Anterior cingulate cortex (tissue), 58 donors: Measurements from ENCODE around the gene RUSC2.
"Not testable (repeated sequence)": the region's sequence is repeated elsewhere in the genome, so short reads cannot be mapped to it uniquely, and the experiment has no call there.

ENCODE experiments used
- DNase-seq, 58 donors: peaks; one replicate each; lab custom pipeline; 2025; lab: John Stamatoyannopoulos, UW

The RUSC2 gene

GRCh38 chr9:35518981-35519679 lies 29.2 kb downstream of the RUSC2 start:
- DNase-seq: peak in 3 of 58 donors; percentile 19 to 33 (median 30)

- no peak for DNase-seq
These were observed 29.9 kb downstream of the RUSC2 start for GRCh38 chr9:35519692-35520363.

DNA sequence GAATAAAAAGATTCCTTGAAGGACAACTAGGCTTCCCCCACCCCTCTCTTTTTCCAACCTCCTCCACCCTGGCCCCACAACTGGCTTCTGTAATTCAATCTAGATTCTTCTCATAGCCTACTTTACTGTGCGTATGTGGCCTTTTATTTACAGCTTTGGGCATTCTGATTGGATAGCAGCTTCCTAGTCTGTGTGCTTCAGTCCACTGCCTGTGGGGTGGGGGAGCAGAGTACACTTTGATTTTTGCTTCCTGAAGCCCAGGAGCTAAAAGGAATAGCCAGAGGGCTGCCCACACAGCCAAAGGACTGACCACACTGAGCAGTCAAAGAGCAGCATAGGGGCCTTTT lies 30.4 kb downstream of the RUSC2 start:
- no peak for DNase-seq

DNA sequence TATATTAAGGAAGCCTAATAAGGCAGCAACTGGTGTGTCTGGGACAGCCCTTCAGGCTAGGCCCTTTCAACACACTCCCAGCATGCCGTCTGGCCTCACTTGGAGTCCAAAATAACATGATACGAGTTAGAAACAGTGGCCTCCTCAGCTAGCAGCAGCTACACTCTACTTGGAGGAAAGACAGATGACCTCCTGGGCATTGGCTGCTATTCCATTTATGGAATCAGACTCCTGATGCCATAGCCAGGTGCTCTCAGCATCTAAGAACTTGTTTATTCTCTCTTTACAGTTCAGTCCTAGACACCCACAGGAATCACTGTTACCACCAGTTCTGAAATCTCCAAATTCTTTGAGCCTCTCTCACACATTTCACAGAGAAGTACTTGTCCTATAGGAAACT lies 31.8 kb downstream of the RUSC2 start:
- no peak for DNase-seq

DNA sequence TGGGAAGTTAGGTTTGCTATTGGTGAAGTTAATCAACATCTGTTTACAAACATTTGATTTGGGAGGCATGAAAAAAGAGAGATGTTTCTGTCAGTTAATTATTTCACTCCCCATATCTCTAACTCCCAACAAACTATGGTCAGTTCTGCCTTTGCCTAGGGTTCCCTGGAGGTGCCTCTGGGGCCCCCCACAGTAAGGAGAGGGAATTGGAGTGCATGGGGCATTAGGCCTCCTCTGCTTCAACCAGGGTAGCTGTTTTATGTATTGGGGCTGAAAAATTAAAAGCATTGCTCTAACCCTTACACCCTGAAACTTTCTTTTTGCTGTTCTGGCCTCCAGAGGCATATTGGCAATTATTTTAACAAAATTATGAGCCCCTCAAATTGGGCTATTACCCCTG lies 32.3 kb downstream of the RUSC2 start:
- no peak for DNase-seq

DNA sequence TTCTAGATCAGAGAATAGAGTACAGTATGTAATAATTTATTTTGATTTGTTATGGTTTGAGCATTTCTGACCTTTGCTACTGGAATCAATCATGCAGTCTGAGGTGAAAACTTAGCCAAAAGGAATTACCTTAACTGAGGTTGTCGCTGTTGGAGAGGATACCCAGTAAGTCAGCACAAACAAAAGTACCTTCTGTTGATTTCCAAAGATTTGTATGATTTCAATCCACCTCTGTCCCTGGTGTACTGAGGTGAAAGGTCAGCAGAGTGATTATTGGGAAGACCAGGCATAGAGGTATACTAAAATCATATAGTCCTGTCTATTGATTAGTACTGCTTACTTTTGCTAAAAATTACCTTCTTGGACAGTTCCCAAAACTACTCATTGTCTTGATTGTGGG lies 32.8 kb downstream of the RUSC2 start:
- no peak for DNase-seq

DNA sequence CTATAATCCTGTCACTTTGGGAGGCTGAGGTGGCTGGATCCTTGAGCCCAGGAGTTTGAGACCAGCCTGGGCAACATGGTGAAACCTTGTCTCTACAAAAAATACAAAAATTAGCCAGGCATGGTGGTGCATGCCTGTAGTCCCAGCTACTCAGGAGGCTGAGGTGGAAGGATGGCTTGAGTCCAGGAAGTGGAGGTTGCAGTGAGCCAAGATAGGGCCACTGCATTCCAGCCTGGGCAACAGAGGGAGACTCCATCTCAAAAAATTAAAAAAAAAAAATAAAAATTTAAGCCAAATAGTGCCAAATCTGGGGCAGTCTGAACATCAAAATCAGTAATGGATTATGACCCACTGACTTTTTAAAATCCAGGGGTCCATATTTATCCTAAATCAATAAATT lies 33.6 kb downstream of the RUSC2 start:
- not testable (repeated sequence) for DNase-seq

DNA sequence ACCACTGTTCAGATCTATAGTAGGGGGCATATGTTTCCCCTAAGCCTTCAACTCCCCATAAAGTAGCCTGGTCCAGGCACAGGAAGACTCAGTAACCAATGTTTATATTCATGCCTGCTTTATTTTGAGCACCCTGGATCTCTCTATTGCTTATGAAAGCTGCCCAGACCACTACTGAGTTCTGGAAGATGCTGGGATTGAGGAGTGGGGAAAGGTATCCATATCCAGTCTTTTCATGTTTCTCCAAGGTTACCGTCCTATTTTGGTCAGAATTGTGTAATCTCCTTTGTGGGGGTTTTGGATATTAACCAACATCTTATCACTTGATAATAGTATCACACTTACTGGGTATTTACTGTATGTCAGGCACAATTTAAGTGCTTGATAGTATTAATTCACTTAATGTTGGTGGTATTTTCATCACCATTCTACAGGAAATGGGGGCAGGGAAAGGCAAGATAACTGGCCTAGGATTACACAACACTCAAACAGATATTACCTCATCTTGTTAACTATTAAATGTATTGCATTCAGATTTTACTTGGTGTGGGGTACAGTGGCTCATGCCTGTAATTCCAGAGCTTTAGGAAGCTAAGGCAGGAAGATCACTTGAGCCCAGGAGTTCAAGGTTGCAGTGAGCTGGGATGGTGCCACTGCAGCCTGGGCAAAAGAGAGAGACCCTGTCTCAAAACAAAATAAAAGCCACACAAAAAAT lies 36.3 kb downstream of the RUSC2 start:
- DNase-seq: no peak

- peak in 3 of 58 donors; percentile 16 to 41 (median 24) for DNase-seq
These were observed 39.4 kb downstream of the RUSC2 start for GRCh38 chr9:35529161-35529823.

DNA sequence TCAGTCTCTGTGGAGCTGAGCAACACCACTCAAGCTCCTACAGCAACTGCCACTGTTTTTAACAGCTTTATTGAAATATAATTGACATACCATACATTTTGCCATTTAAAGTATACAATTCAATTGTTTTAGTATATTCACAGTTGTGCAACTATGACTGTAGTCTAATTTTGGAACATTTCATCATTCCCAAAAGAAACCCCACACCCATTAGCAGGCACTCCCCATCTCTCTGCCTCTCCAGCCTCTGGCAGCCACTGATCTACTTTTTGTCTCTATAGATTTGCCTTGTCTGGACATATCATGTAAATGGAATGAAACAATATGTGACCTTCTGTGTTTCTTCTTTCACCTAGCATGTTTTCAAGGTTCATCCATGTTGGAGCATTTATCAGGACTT lies 43.5 kb downstream of the RUSC2 start:
- no peak for DNase-seq

DNA sequence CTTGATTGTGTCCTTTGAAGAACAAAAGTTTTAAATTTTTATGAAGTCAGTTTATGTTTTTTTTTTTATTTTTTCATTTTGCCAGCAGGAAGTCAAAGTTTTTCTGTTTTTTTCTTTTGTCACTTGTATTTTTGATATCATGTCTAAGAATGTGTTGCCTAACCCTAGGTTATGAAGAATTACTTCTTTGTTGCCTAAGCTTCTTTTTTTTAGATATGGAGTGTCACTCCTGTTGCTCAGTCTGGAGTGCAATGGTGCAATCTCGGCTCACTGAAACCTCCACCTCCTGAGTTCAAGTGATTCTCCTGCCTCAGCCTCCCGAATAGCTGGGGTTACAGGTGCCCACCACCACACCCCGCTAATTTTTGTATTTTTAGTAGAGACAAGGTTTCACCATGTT lies 45.0 kb downstream of the RUSC2 start:
- DNase-seq: not testable (repeated sequence)

DNA sequence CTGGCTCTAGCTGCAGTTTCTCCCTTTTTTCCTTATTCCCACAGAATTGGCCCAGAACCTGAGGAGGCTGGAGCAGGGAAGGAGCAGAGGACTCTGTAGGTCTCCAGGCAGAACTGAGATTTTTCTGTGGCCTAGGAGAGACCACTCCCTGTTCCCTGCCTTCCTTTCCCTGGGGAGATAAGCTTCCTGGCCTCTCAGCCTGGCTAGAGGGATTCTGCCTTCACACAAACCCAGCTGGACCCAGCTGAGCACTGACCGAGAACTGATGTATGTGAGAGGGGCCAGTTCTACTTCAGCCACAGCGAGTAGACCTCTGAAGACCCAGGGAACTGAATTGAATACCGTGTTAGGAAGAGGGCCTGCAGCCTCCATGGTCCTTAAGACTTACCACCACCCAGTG lies 48.0 kb downstream of the RUSC2 start:
- DNase-seq: no peak

GRCh38 chr9:35538361-35539234 lies 48.7 kb downstream of the RUSC2 start:
- DNase-seq: peak; percentile 14 to 90 (median 77)
